Aorta (tissue), 5 donors: ENCODE measurements around the gene LRFN2. TPM values are rescaled to one million over a fixed set of nuclear protein-coding genes. Genes with fewer than 3 reads are reported as not detected.
A peak's percentile ranks its signal among the peaks of the same experiment; 100 is the strongest.

Source experiments
- ATAC-seq: fragments of 200-7000 bp; cut with Tn5 transposase; one replicate; pipeline ENCODE4 v1.9.1; 2022; ENCODE audit warnings: moderate library complexity; ENCODE audit not compliant: low FRiP score
- DNase-seq, 2 donors: peaks; one replicate each; pipeline ENCODE4 v3.0.0-alpha.2; 2020
- H3K27ac ChIP-seq, 2 donors: one replicate each; pipeline ENCODE4 v1.5.1; 2013; ENCODE audit warnings: low read length in 2 of 2, mild to moderate bottlenecking in 2 of 2, moderate library complexity in 2 of 2, control low read depth in 1 of 2, inconsistent platforms in 1 of 2, low read depth in 1 of 2
- H3K27me3 ChIP-seq, 2 donors: one replicate each; pipeline ENCODE4 v1.6.1; 2013; ENCODE audit warnings: control low read depth in 1 of 2, low read length in 1 of 2, mild to moderate bottlenecking in 1 of 2, moderate library complexity in 1 of 2; ENCODE audit not compliant: insufficient read depth in 2 of 2, control insufficient read depth in 1 of 2
- H3K36me3 ChIP-seq, 2 donors: one replicate each; pipeline ENCODE4 v1.6.1; 2013; ENCODE audit warnings: control low read depth in 1 of 2, low read length in 1 of 2, mild to moderate bottlenecking in 1 of 2; ENCODE audit not compliant: insufficient read depth in 2 of 2, control insufficient read depth in 1 of 2
- H3K4me1 ChIP-seq, 2 donors: one replicate each; pipeline ENCODE4 v1.6.1; 2013; ENCODE audit warnings: low read length in 2 of 2, control low read depth in 1 of 2, mild to moderate bottlenecking in 1 of 2, moderate library complexity in 1 of 2; ENCODE audit not compliant: insufficient read depth in 2 of 2, control insufficient read depth in 1 of 2
- H3K4me3 ChIP-seq, 2 donors: one replicate each; pipeline ENCODE4 v1.5.1; 2013; ENCODE audit warnings: low read length in 2 of 2, control low read depth in 1 of 2, mild to moderate bottlenecking in 1 of 2
- H3K9me3 ChIP-seq: one replicate; pipeline ENCODE4 v1.6.1; 2013; ENCODE audit warnings: mild to moderate bottlenecking, low read length; ENCODE audit not compliant: control insufficient read depth
- WGBS, 2 donors: extraction: QIAGEN DNeasy Blood & Tissue Kit; methylation state at CpG; one replicate each; pipeline ENCODE4 v1.1.7; 2013; 5-methylcytosine and 5-hydroxymethylcytosine counted together
- intact Hi-C, 2 donors: fragments of 100-400 bp; cut with DNase I; formaldehyde crosslinking; loops; one replicate each; pipeline versions ENCODE4 v1.14.2 to v1.15.0; 2022
- polyA plus RNA-seq, 2 donors: library from polyadenylated mRNA; stranded (reverse); fragments of 200-250 nt; gene quantifications; one replicate each; pipeline ENCODE4 v1.2.3, GENCODE V29; 2013
- total RNA-seq, 2 donors: library from RNA; stranded (reverse); fragmentation: NEBNext Ultra II Directional; extraction: Animal tissue kit (Norgen Biotek cat#: 25700); gene quantifications; one replicate each; pipeline ENCODE4 v1.2.1, GENCODE V29; 2021
- donor health status: healthy with polysubstance abuse.
- donor health status: Bipolar disorder and iron deficiency.
- donor health status: DM: no; HTN: no; CAD: no.
- donor health status: DM: no; HTN: no; CAD: no.
- donor health status: DM: yes; HTN: yes; CAD: no.

The LRFN2 gene
- total and polyA plus RNA-seq, 4 donors, result not detected

DNA sequence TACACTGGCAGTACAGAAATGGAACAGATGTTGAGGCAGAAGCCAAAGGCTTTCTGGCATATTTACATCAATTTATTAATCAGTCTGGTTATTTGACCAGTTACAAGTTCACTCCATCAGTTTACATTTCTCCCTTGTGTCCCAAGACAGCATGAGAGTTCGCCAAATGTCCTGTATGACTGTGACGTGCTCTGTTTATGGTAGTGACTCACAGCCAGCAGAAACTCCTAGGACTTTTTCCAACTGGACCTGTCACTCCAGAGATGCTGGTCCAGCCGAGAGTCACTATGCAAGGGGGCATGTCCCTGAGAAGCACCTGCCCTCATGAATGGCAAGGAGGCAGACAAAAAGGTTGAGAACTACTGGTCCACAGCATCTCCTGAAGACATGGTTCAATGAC lies 160.0 kb downstream of the LRFN2 start:
- H3K4me1 ChIP-seq, result no peaks in the 10 kb centered on the region
- no peaks in the 10 kb centered on the region for H3K36me3 ChIP-seq
- no peaks in the 10 kb centered on the region for H3K27me3 ChIP-seq
- ATAC-seq (no peak), DNase-seq (no peak)
- no peak overlapping the region for H3K27ac ChIP-seq
- H3K9me3 ChIP-seq, result no peaks in the 10 kb centered on the region
- intact Hi-C loops, result no loop called here
- 9 to 13% methylated on average over 3 of the region's 3 CpGs for WGBS, 2 donors
- no peak overlapping the region for H3K4me3 ChIP-seq

DNA sequence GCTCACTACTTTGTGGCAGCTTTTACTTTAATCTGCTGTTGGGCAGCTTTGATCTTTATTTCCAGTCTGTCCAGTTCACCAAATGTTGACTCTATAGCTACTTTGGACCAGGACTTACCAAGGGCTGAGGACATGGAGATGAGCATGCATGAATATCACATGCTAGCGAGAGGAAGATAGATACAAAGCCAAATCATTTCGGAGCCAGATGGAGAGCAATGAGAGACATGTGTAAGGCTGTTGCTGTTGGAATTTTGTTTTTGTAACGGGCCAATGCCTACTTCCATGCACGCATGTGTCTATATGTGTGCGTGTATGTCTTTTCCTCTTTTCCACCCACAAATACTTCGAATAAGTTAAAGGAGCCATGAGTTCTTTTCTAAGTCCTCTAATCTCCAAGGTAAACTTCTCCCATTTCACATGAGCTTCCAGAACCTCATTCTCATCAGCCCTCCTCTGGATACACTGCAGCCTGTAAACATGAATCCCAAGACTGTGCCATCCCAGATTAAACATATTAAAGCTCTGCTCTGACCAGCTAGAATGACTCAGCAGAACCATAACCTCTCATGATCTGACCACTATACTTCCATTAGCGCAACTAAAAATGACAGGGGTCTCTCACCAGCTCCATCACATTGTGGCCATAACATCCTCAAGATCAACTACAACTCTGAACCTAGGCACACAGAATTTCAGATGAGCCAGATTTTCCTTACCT lies 160.7 kb downstream of the LRFN2 start:
- H3K27me3 ChIP-seq, result no peaks in the 10 kb centered on the region
- H3K9me3 ChIP-seq, result no peaks in the 10 kb centered on the region
- ATAC-seq (no peak), DNase-seq (no peak)
- no peak overlapping the region for H3K4me3 ChIP-seq
- H3K27ac ChIP-seq, result no peak overlapping the region
- H3K36me3 ChIP-seq, result no peaks in the 10 kb centered on the region
- H3K4me1 ChIP-seq, result no peaks in the 10 kb centered on the region
- WGBS, 2 donors, result 87 to 88% methylated on average over 7 of the region's 7 CpGs
- intact Hi-C loops, result no loop called here

DNA sequence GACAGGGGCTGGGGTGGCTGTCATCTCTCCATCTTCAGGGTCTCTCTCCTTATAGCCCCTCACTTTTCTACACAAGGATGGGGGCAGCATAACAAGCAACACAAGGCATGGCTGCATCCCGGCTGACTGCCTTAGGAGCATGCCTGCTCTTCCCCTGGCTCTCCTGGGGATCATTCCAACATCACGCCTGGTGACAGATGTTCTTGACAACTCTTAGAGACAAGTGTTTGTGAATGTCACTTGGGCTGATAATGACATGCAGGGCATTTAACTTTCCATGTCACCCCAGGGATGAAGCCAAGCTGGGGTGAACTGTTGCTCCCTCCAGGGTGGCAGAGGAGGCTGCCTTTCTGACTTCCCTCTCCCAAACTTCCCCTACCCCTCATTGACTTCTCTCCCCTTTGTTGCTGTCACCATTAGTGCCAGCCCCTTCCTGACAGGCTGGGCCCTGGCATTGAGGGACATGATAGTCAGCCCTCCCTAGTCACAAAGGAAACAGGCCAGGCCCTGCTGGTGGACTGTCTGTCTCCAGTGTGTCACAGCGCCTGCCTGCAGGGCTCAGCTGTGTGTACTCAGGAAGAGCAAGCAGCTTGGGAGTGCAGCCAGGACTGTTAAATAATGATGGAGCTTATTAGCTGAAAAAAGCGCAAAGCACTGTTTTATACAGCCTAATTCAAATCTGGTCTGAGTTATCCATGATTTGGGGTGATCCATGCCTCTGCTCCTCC lies 161.8 kb downstream of the LRFN2 start:
- Histone ChIP-seq H3K9me3 (no peaks in the 10 kb centered on the region), H3K4me3 (no peak overlapping the region), H3K4me1 (no peaks in the 10 kb centered on the region), H3K27ac (no peak overlapping the region), H3K27me3 (no peaks in the 10 kb centered on the region), H3K36me3 (no peaks in the 10 kb centered on the region)
- ATAC-seq, result no peak
- intact Hi-C loops, result no loop called here
- WGBS, 2 donors, result 70 to 79% methylated on average over 4 of the region's 4 CpGs
- DNase-seq, result no peak

DNA sequence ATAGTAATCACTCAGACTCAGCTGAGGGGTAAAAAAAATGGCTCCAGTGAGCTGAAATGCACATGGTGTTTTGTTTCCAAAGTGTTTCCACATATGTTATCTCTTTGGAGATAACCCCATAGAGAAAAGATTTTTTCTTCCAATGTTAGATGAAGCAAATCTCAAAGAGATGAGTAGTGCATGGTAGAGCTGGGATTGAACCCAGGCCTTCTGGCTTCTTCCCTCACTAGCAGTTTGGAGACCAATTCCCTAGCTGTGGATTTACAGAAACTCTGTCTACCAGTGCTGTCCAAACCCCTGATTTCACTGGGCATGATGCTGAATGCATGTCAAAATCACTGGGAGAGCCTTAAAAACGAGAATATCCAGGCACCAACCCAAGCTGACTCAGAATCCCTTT lies 165.1 kb downstream of the LRFN2 start:
- ATAC-seq, result no peak
- no peaks in the 10 kb centered on the region for H3K27me3 ChIP-seq
- DNase-seq, result no peak
- no peaks in the 10 kb centered on the region for H3K36me3 ChIP-seq
- intact Hi-C loops, result no loop called here
- no peak overlapping the region for H3K4me3 ChIP-seq
- H3K4me1 ChIP-seq, result no peaks in the 10 kb centered on the region
- 19 to 33% methylated on average over 1 of the region's 1 CpG for WGBS, 2 donors
- no peaks in the 10 kb centered on the region for H3K9me3 ChIP-seq
- H3K27ac ChIP-seq, result no peak overlapping the region

DNA sequence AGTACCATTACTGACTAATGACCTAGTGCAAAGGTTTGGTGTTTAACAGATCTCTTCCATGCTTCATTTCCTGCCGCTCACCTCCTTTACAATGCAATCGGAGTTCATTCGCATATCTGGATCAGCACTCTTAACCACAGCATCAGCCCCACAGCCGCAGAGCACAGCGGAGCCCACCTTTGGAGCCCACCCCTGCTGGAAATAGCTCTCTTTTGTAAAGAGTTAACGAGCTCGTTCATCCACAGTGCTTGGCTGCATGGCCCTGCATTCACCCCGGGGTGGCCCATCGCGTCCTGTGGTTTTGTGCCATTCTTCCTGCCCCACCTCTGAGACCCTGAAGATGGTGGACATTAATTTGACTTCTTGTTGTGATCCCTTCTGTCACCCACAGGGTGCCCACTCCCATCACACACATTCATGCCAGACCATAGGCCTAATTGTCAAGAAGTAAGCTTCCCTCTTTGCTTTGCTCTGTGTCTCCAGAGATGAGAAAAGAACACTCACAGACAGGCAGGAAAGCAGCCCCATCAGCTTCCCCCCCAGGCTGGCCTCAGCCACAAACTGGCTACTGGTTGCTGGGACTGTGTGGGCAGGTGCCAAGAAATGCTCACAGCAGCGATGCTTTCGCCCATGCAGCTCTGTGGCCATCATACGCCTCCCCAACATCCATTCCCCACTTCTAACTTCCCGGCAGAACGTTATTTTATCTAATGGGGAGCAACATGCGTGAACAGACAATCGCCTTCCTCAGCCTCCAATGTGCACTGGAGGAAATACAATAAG lies 167.0 kb downstream of the LRFN2 start:
- no peak overlapping the region for H3K27ac ChIP-seq
- intact Hi-C loops, result no loop called here
- WGBS, 2 donors, result 76 to 82% methylated on average over 17 of the region's 17 CpGs

DNA sequence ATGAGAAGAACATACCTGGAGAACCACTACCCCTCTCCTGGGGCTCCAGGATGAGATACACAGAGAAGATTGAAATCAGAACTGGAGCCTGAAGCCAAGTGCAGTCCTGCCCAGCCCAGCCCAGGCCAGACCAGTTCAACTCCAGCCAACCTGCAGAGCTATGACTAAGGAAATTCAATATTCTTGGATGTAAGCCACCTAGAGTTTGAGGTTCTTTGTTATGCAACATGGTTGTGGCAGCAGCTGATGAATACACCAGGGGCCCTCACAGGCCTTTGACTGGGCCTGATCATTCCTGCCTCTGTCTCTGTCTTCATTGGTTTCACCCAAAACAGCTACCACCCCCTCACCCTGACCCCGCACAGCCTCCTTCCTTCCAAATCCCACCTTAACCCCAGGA lies 167.8 kb downstream of the LRFN2 start:
- Histone ChIP-seq H3K4me3 (no peak overlapping the region), H3K9me3 (no peaks in the 10 kb centered on the region), H3K4me1 (no peaks in the 10 kb centered on the region), H3K27ac (no peak overlapping the region), H3K36me3 (no peaks in the 10 kb centered on the region), H3K27me3 (no peaks in the 10 kb centered on the region)
- peak; percentile 66 for ATAC-seq
- WGBS, 2 donors, result 73 to 92% methylated on average over 1 of the region's 1 CpG
- DNase-seq, result no peak
- intact Hi-C loops, result no loop called here

More for the DNA sequence above, 167.0 kb downstream of the LRFN2 start:
- no peaks in the 10 kb centered on the region for H3K36me3 ChIP-seq
- DNase-seq (no peak), ATAC-seq (no peak)
- H3K9me3 ChIP-seq, result no peaks in the 10 kb centered on the region
- no peaks in the 10 kb centered on the region for H3K4me1 ChIP-seq
- no peaks in the 10 kb centered on the region for H3K27me3 ChIP-seq
- H3K4me3 ChIP-seq, result no peak overlapping the region

DNA sequence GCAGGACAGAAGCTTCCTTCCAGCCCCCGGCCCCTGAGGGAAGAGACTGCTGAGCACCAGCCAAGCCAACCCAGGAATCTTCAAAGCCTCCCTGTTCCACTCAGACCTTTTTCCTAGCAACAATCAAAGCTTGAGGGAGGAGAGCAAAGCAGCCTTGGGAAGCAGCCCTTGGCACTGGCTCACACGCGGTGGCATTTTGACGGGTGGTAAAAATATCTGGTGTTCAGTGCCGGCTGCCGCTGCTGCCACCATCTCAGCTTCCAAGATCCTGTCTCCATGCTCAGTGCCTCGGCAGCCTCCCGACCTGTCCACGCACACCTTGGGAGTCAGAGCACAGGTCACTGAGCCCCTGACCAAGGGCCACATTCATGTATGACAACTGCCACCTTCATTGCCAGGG lies 170.1 kb downstream of the LRFN2 start:
- no peak for DNase-seq
- Histone ChIP-seq H3K4me3 (no peak overlapping the region), H3K4me1 (no peaks in the 10 kb centered on the region), H3K9me3 (no peaks in the 10 kb centered on the region), H3K27me3 (no peaks in the 10 kb centered on the region), H3K27ac (no peak overlapping the region), H3K36me3 (no peaks in the 10 kb centered on the region)
- intact Hi-C loops, result no loop called here
- ATAC-seq, result no peak
- WGBS, 2 donors, result 69 to 75% methylated on average over 9 of the region's 9 CpGs

DNA sequence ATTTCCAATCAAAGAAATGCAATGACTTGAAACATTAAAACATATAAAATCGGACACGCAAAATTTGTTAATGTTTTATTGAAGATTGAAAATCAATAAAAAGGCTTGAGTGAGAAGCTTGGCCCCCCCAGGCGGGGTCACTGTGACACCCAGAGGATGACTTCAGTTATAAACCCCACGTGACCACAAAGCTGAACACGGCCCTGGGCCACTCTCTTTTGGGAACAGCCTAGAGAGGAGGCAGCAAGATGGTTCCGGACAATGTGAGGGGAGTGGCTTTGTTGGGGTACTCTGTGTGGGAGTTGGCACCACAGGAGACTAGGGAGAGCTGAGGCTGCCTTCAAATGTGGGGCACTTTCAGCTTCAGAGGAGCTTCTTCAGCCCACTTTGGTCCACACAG lies 172.5 kb downstream of the LRFN2 start:
- intact Hi-C loops, result no loop called here
- H3K36me3 ChIP-seq, result no peaks in the 10 kb centered on the region
- no peaks in the 10 kb centered on the region for H3K27me3 ChIP-seq
- H3K4me3 ChIP-seq, result no peak overlapping the region
- WGBS, 2 donors, result 83% methylated on average over 6 of the region's 6 CpGs
- DNase-seq (no peak), ATAC-seq (no peak)
- no peaks in the 10 kb centered on the region for H3K4me1 ChIP-seq
- H3K27ac ChIP-seq, result no peak overlapping the region
- no peaks in the 10 kb centered on the region for H3K9me3 ChIP-seq
